ENCODE data around the gene TDRD6.
"Not testable (repeated sequence)": the region's sequence is repeated elsewhere in the genome, so short reads cannot be mapped to it uniquely, and the experiment has no call there.

TDRD6 gene

GRCh38 chr6:46688966-46689335 lies 1.3 kb downstream of the TDRD6 start:
- DNase-seq = no peak

DNA sequence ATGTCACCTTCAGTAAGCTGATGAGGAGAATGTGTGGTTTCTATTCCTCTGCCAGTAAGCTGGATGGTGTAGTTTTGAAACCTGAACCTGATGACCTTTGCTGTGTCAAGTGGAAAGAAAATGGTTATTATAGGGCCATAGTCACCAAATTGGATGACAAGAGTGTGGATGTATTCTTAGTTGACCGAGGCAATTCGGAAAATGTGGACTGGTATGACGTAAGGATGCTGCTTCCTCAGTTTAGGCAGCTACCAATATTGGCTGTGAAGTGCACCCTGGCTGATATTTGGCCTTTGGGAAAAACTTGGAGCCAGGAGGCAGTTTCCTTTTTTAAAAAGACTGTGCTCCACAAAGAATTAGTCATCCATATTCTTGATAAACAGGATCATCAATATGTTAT lies 2.0 kb downstream of the TDRD6 start:
- no peak for DNase-seq

- no peak for DNase-seq
These were observed 2.6 kb downstream of the TDRD6 start for GRCh38 chr6:46690141-46690755.

- DNase-seq = no peak
These were observed 3.3 kb downstream of the TDRD6 start for GRCh38 chr6:46690911-46691451.

DNA sequence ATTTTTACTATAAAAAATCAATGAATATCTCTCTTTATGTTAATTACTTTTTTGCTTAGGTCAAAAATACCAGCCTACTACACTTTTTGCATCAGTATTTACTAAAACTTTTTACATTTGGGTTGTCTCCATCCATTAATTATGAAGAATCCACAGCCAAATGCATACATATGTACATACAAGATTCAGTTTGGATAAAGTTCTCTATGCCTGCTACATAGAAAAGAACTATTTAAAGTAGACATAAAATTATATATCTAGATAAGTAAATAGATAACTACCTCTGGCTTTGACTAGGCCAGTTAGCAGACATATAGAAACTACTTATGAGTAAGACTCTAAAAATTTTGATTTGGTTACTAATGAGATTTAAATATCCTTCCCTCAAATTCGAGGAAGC lies 12.3 kb downstream of the TDRD6 start:
- DNase-seq = no peak

GRCh38 chr6:46704562-46704961 lies 16.9 kb downstream of the TDRD6 start:
- no peak for DNase-seq

- no peak for DNase-seq
These were observed 18.8 kb downstream of the TDRD6 start for GRCh38 chr6:46706464-46706863.

GRCh38 chr6:46711491-46711890 lies 23.8 kb downstream of the TDRD6 start:
- DNase-seq = no peak

GRCh38 chr6:46715141-46715540 lies 27.5 kb downstream of the TDRD6 start:
- DNase-seq = no peak

GRCh38 chr6:46719099-46719498 lies 31.4 kb downstream of the TDRD6 start:
- no peak for DNase-seq

- no peak for DNase-seq
These were observed 32.7 kb downstream of the TDRD6 start for GRCh38 chr6:46720401-46720800.

- DNase-seq = no peak
These were observed 42.2 kb downstream of the TDRD6 start for GRCh38 chr6:46729787-46730326.

- no peak for DNase-seq
These were observed 43.3 kb downstream of the TDRD6 start for GRCh38 chr6:46730921-46731461.

DNA sequence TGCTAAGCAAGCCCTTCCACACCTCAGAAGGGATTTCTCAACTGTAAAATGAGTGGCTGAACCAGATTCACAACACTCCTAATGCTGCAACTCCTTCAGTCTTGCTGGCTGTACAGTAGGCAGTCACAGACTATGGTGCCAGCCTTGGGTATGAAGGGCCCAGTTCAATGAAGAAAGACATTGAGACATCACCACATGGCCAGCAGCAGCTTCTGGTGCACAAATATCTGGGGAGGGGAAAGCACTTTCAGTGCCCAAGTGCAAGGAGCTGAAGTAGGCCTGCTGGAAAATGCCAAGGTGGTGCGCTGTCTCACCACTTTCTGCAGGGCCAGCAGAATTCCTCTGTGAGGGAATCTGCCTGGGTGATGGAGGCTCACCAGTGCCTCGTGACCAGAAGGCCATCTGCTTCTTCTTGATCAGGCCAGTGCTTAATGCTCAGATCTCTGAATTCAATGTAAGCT lies 45.7 kb downstream of the TDRD6 start:
- no peak for DNase-seq

GRCh38 chr6:46734867-46735719 lies 47.4 kb downstream of the TDRD6 start, which contains the start of gene PLA2G7:
Gene PLA2G7 (minus strand): TSS chr6:46735375. CDS start chr6:46722891, 12,484 bp downstream.
- no peak for DNase-seq

- no peak for DNase-seq
These were observed 48.0 kb downstream of the TDRD6 start for GRCh38 chr6:46735720-46736031.

DNA sequence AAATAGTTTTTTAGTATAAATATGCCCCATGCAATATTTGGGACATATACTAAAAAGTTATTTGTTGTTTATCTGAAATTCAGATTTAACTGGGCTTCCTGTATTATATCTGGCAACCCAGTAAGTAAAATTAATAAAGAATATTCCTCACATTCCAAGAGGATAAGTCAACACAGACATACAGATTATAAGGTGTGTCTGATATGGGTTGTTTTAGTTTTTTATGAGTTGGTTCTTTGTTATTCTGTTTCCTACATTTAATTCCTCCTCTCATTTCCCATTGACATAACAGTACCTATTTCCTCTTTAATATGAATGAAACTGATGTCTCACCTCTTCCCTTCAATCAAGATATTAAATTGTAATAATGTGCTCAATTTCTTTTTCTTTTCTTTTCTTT lies 49.2 kb downstream of the TDRD6 start:
- no peak for DNase-seq

GRCh38 chr6:46741482-46741881 lies 53.8 kb downstream of the TDRD6 start:
- DNase-seq = no peak

DNA sequence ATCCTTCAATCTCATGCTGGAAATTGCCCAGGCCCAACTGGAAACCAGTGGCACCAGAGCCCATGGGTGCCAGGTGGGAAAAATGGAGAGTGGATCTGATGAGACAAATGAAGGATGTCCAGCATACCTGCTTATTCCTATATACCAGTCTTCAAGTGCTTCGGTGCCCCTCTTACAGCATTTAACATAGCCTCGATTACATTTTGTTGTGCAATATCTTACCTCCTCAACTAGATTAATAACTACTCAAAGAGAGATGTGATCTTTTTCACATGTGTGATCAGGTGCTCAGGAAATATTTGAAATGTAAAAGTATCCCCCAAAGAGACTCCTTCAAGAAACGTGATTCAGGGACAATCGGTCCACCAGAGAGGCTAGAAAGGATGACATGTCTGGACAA lies 54.2 kb downstream of the TDRD6 start:
- DNase-seq = no peak

DNA sequence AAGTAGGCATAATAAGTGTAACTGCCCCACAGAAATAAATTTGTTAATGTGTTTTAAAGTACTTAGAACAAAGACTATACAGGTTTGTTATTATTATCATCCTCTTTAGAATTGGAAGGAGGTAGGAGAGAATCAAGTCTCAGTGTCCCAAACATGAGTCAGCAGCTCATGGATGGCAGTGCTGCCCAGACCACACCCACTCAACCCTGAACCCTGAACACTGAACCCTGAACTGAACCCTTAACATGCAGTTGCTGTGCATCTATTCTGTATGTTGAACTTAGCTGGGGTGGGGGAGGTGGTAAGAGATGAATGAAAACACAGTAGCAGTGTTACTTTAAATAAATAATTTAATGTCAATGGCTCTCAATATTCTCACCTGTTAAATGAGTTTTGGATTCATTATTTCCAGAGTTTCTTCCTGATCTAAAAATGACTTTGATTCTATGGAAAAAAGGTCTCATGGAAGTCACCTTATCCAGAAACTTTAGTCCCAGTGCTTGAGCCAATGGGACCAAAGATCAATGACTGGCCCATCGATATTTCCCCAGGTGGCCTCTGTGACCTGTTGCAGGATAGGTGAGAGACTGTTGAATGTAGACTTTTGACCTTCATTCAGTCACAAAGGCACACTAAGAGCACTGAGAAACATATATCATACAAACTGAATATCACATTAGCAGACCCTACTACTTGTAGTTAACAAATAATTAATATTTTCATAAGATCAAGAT lies 55.9 kb downstream of the TDRD6 start:
- DNase-seq = no peak

- not testable (repeated sequence) for DNase-seq
These were observed 56.6 kb downstream of the TDRD6 start for GRCh38 chr6:46744159-46744725.

- DNase-seq = no peak
These were observed 58.3 kb downstream of the TDRD6 start for GRCh38 chr6:46745973-46746372.

- DNase-seq = no peak
These were observed 59.0 kb downstream of the TDRD6 start, which contains the start of gene ANKRD66 for GRCh38 chr6:46746696-46747095. Gene ANKRD66 (plus strand): TSS chr6:46746933. CDS start chr6:46751949, 5,016 bp downstream.

All from stimulated activated CD4-positive, alpha-beta T cell treated with anti-CD3 and anti-CD28 coated beads, Interleukin-4, amount 100 ng/mL, for 4 hours (primary cell).